Mucosa of rectum (tissue), 2 donors: ENCODE data around the gene RRP1B.

Source experiments
- H3K27ac ChIP-seq, 2 donors: one replicate each; pipeline ENCODE4 v1.7.0; 2013; ENCODE audit warnings: inconsistent platforms in 2 of 2, low read depth in 2 of 2, low read length in 2 of 2
- H3K27me3 ChIP-seq, 2 donors: one replicate each; pipeline ENCODE4 v1.7.0; 2013; ENCODE audit warnings: low read length in 2 of 2; ENCODE audit not compliant: control insufficient read depth in 2 of 2, insufficient read depth in 2 of 2
- H3K36me3 ChIP-seq, 2 donors: one replicate each; pipeline ENCODE4 v1.7.0; 2013; ENCODE audit warnings: low read length in 2 of 2; ENCODE audit not compliant: control insufficient read depth in 2 of 2, insufficient read depth in 2 of 2
- H3K4me1 ChIP-seq, 2 donors: one replicate each; pipeline ENCODE4 v1.7.0; 2013; ENCODE audit warnings: low read length in 2 of 2, mild to moderate bottlenecking in 1 of 2; ENCODE audit not compliant: control insufficient read depth in 2 of 2, insufficient read depth in 2 of 2
- H3K4me3 ChIP-seq, 2 donors: one replicate each; pipeline ENCODE4 v1.7.0; 2013; ENCODE audit warnings: low read length in 2 of 2
- H3K9ac ChIP-seq, 2 donors: one replicate each; pipeline ENCODE4 v1.7.0; 2013; ENCODE audit warnings: low read length in 2 of 2, low read depth in 1 of 2, mild to moderate bottlenecking in 1 of 2
- H3K9me3 ChIP-seq, 2 donors: one replicate each; pipeline ENCODE4 v1.7.0; 2013; ENCODE audit warnings: low read length in 2 of 2; ENCODE audit not compliant: control insufficient read depth in 2 of 2
- donor health status: healthy.
- donor health status: Normal muscosa, but diverticular disease.

The RRP1B gene

DNA sequence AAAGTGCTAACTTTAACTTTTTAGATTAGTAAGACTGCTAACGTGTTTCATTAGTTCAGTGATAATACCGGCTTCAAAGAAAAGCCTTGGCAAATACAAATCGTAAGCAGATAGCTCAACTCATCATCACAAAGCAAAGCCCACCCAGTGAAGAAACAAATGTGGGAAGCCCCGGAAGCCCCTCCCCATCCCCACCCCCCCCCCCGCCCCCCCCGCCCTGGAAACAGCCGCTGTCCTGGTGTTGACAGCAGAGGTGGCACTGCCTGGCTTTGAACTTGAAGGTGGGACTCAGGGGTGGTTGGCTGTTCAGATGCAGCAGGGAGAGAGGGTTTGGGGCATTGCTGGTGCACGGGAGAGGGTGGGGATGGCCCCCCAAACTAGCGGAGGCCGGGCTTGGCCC, 73.7 kb downstream of the RRP1B start:
- Histone ChIP-seq H3K9me3 (no peaks in the 10 kb centered on the region), H3K4me3 (peak overlapping the region; percentile 8 to 42), H3K27me3 (no peaks in the 10 kb centered on the region), H3K36me3 (peaks cover 5 to 16% of the 10 kb centered on the region in 2 donors), H3K27ac (peak overlapping the region; percentile 73 to 77), H3K9ac (peak overlapping the region in 1 of 2 donors; percentile 60), H3K4me1 (peaks cover 34 to 41% of the 10 kb centered on the region in 2 donors)

DNA sequence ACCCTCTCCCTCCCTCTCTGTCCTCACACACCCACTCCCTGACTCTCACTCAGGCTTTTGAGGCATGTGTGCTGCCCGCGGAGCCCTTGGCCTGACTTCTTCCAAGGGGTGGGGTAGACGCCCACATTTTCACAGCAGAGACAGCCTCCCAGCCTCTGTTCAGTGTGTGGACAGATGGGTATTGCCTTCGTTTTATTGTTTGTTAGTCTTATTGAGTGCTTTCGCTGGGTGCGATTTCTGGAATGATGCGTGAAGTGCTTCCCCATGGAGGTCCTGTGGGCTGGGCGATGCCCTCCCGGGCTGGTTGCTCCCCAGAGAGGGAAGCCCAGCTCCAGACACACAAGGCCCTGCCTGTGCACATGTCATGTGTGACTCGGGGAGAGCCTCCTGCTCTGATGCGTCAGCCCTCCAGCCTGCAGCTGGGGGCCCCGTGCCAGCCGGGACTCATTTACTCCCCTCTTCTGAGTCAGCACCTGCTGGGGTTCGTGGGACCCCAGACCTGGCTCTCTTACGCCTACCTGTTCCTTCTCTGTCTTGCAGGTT, 74.2 kb downstream of the RRP1B start:
- peak overlapping the region in 1 of 2 donors; percentile 60 for H3K9ac ChIP-seq
- peak overlapping the region; percentile 73 to 77 for H3K27ac ChIP-seq
- H3K9me3 ChIP-seq, result no peaks in the 10 kb centered on the region
- H3K4me3 ChIP-seq, result peak overlapping the region; percentile 13 to 42
- H3K36me3 ChIP-seq, result peaks cover 5 to 16% of the 10 kb centered on the region in 2 donors
- no peaks in the 10 kb centered on the region for H3K27me3 ChIP-seq
- H3K4me1 ChIP-seq, result peaks cover 30 to 37% of the 10 kb centered on the region in 2 donors

DNA sequence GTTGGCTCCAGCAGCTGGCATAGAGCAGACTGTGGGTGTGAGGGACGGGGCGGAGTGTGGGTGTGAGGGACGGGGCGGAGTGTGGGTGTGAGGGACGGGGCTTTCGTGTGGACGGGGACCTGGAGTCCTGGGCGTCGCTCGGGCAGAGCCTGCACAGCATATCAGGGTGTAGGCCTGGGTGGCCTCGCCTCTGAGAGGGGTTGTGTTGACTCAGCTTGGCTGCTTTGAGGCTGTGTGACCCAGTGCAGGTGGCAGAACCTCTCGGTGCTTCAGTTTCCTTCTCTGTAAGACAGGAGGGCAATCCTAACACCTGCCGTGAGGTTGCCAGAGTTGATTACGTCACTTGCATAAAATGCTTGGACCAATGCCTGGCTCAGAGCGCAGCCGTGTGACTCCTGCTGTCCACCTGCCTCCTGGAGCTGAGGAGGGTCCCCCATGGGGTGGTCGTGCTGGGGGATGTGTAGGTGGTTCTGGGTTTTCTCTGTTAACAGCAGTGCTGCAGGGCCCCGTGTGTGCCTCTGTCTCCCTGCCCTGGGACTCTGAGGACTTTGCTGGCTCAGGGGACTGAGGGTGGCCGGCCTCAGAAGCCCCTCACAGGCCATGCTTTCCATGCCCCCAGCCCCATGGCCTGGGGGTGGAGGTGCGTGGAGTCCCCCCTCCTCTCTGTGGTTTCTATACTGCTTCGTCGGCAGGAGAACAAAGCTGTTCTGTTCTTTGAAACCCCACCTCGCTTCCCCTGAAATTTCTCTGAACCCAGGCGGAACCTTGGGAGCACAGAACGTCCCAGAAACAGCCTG, 75.0 kb downstream of the RRP1B start:
- Histone ChIP-seq H3K4me3 (peak overlapping the region; percentile 13), H3K9me3 (no peaks in the 10 kb centered on the region), H3K36me3 (peaks cover 5 to 16% of the 10 kb centered on the region in 2 donors), H3K4me1 (peaks cover 28 to 37% of the 10 kb centered on the region in 2 donors), H3K9ac (peak overlapping the region; percentile 14 to 60), H3K27ac (peak overlapping the region; percentile 73 to 77), H3K27me3 (no peaks in the 10 kb centered on the region)

GRCh38 chr21:43734928-43735229, 75.5 kb downstream of the RRP1B start:
- H3K27me3 ChIP-seq, result no peaks in the 10 kb centered on the region
- H3K27ac ChIP-seq, result peak overlapping the region in 1 of 2 donors; percentile 77
- H3K36me3 ChIP-seq, result peaks cover 5 to 16% of the 10 kb centered on the region in 2 donors
- H3K4me1 ChIP-seq, result peaks cover 28 to 37% of the 10 kb centered on the region in 2 donors
- no peak overlapping the region for H3K9ac ChIP-seq
- no peak overlapping the region for H3K4me3 ChIP-seq
- no peaks in the 10 kb centered on the region for H3K9me3 ChIP-seq

DNA sequence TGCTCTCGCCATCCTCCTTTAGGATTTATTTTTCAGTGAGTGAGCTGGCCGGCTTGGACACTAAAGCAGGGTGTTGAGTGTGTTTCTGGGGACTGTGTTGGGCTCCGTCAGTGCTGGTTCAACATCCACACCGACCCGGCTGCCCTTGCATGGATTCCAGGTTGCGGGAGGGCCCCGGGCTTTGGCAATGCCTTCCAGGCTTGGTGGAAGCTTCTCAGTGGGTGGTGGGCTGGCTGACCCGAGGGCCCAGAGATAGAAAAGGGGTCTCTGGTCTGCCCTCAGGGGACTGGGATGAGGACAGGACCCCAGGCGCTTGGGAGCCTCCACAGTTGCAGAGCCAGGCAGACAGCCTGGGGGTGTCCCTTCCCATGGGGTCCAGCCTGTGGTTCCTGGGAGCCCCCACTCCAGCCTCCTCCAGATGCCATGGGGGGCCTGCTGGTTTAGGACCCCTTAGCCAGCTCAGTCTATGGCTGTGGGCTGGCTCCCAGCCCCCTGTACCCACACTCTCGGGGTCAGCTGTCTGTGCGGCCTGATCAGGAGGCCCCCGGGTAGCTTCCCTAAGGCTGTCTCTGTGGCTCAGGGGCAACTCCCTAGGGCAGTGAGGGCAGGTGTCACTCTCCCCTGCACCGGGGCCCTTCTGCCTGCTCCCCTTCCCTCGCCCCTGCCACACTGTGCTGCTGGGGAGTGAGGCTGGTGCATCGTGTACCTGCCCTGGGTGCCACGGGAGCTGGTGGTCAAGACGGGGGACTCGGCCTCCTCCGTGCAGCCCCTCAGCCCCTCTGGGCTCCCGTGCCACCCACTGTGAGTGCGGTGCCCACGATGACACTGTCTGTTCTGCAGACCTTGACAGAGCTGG, 76.1 kb downstream of the RRP1B start:
- H3K36me3 ChIP-seq, result peaks cover 5 to 16% of the 10 kb centered on the region in 2 donors
- H3K4me1 ChIP-seq, result peaks cover 28 to 35% of the 10 kb centered on the region in 2 donors
- H3K4me3 ChIP-seq, result no peak overlapping the region

GRCh38 chr21:43736224-43736883, 77.0 kb downstream of the RRP1B start:
- Histone ChIP-seq H3K4me1 (peaks cover 25 to 30% of the 10 kb centered on the region in 2 donors), H3K36me3 (peaks cover 5 to 16% of the 10 kb centered on the region in 2 donors), H3K9ac (no peak overlapping the region), H3K4me3 (no peak overlapping the region), H3K27me3 (no peaks in the 10 kb centered on the region), H3K9me3 (no peaks in the 10 kb centered on the region), H3K27ac (no peak overlapping the region)

More for the DNA sequence above, 76.1 kb downstream of the RRP1B start:
- Histone ChIP-seq H3K9me3 (no peaks in the 10 kb centered on the region), H3K9ac (no peak overlapping the region), H3K27ac (no peak overlapping the region), H3K27me3 (no peaks in the 10 kb centered on the region)

- peaks cover 20% of the 10 kb centered on the region in 2 donors for H3K4me1 ChIP-seq
- no peak overlapping the region for H3K4me3 ChIP-seq
- no peaks in the 10 kb centered on the region for H3K27me3 ChIP-seq
- H3K36me3 ChIP-seq, result peaks cover 13 to 14% of the 10 kb centered on the region in 2 donors
- H3K9ac ChIP-seq, result no peak overlapping the region
- H3K27ac ChIP-seq, result no peak overlapping the region
- no peaks in the 10 kb centered on the region for H3K9me3 ChIP-seq
Observed at GRCh38 chr21:43737158-43737950, 78.0 kb downstream of the RRP1B start.

DNA sequence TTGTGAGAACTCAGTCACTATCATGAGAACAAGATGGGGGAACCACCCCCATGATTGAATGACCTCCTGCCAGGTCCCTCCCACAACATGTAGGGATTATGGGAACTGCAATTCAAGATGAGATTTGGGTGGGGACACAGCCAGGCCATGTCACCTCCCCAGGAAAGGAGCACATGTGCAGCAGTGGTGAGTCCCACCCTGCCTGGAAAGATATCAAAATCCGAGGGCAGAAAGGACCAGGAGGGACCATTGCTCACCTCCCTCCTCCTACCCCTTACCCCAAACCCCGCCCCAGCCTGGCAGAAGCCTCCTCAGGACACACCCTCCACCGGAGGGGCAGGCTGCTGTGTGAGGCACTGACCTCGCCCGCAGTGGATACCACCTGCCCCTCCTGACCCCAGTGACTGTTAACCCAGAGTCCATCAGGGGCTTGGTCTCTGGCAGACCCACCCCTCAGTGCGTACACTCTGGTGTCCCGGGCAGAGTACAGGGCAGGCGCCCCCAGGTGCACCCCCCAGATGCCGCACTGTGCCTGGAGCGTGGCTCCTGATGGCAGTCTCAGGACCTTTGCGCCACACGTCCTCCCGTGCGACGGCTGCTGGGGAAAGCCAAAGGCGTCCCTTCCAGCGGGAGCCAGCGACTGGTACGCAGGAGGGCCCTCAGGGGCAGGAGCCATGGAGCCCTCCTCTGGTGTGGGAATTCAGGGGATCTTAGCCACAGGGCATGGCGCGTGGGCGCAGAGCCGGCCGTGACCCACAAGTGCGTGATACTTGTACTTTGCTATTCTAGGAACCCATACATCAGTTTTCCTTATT, 80.5 kb downstream of the RRP1B start:
- Histone ChIP-seq H3K4me3 (no peak overlapping the region), H3K27me3 (no peaks in the 10 kb centered on the region), H3K36me3 (peaks cover 26% of the 10 kb centered on the region in 2 donors), H3K4me1 (peaks cover 0 to 2% of the 10 kb centered on the region in 2 donors), H3K9ac (no peak overlapping the region), H3K9me3 (no peaks in the 10 kb centered on the region), H3K27ac (peak overlapping the region in 1 of 2 donors; percentile 26)
